H1 (cell line): Measurements from ENCODE around the gene INSIG1. TPM values are rescaled to one million over a fixed set of nuclear protein-coding genes. Genes with fewer than 3 reads are reported as not detected.

ENCODE experiments used
- CTCF ChIA-PET: fragments of 300-600 bp; sonication (Branson Sonifier 250); formaldehyde crosslinking; loops from one replicate; lab custom pipeline; 2021; ENCODE audit not compliant: partially characterized antibody; lab: Charles Lee
- POLR2A ChIA-PET: fragments of 300-600 bp; sonication (Branson Sonifier 250); formaldehyde crosslinking; loops from one replicate; lab custom pipeline; 2021; ENCODE audit warnings: inconsistent platforms; ENCODE audit not compliant: partially characterized antibody; lab: Charles Lee
- DNase-seq, 2 experiments: peaks; one replicate each; pipeline versions ENCODE4 v3.0.0 to v3.0.0-alpha.2; 2010 to 2022; ENCODE audit warnings: low spot score in 2 of 2, low read depth in 1 of 2, mixed read lengths in 1 of 2
- FAIRE-seq: peaks from 2 replicates; lab custom pipeline; 2011; peaks lifted over from hg19 to GRCh38; lab: Jason Lieb, UNC
- H2AFZ ChIP-seq: 2 replicates; pipeline ENCODE4 v1.8.1; 2012; ENCODE audit warnings: low read length, inconsistent platforms
- H2AK5ac ChIP-seq: 2 replicates; pipeline ENCODE4 v1.6.1; 2013; ENCODE audit warnings: low read depth, low read length
- H2BK120ac ChIP-seq: replicated peaks from 2 replicates; pipeline ENCODE3; 2013; ENCODE audit warnings: low read depth, low read length, inconsistent platforms
- H2BK12ac ChIP-seq: 2 replicates; pipeline ENCODE4 v1.6.1; 2013; ENCODE audit warnings: low read depth, low read length
- H2BK15ac ChIP-seq: 2 replicates; pipeline ENCODE4 v1.6.1; 2013; ENCODE audit warnings: low read length
- H2BK20ac ChIP-seq: 2 replicates; pipeline ENCODE4 v1.6.1; 2013; ENCODE audit warnings: low read length
- H2BK5ac ChIP-seq: 2 replicates; pipeline ENCODE4 v1.6.1; 2013; ENCODE audit warnings: low read depth, low read length
- H3K14ac ChIP-seq: 2 replicates; pipeline ENCODE4 v1.6.1; 2013; ENCODE audit warnings: inconsistent platforms; ENCODE audit not compliant: insufficient read length
- H3K18ac ChIP-seq: 2 replicates; pipeline ENCODE4 v1.6.1; 2013; ENCODE audit warnings: low read length; ENCODE audit errors: extremely low read depth
- H3K23ac ChIP-seq: 2 replicates; pipeline ENCODE4 v1.6.1; 2013; ENCODE audit warnings: inconsistent platforms; ENCODE audit not compliant: insufficient read length
- H3K23me2 ChIP-seq: 2 replicates; pipeline ENCODE4 v1.6.1; 2013; ENCODE audit warnings: low read depth, low read length
- H3K27ac ChIP-seq: 2 replicates; pipeline ENCODE4 v1.6.1; 2011; ENCODE audit warnings: low read depth, low read length, inconsistent platforms
- H3K27me3 ChIP-seq, 4 experiments: replicated peaks in 1 of 4; 1 replicate in 1 of 4; 2 replicates in 3 of 4; pipeline versions ENCODE4 v1.6.1 to v1.8.1; 2011 to 2013; ENCODE audit warnings: low read length in 3 of 4, mild to moderate bottlenecking in 3 of 4, inconsistent platforms in 2 of 4, mixed read lengths in 2 of 4, moderate library complexity in 1 of 4; ENCODE audit not compliant: control insufficient read depth in 3 of 4, insufficient read depth in 3 of 4; ENCODE audit errors: extremely low read depth in 1 of 4
- H3K36me3 ChIP-seq, 4 experiments: 2 replicates each; pipeline versions ENCODE4 v1.6.1 to v1.8.1; 2011 to 2013; ENCODE audit warnings: mild to moderate bottlenecking in 4 of 4, low read length in 3 of 4, moderate library complexity in 2 of 4, control low read depth in 1 of 4, inconsistent platforms in 1 of 4; ENCODE audit not compliant: insufficient read depth in 4 of 4, control insufficient read depth in 2 of 4
- H3K4ac ChIP-seq: replicated peaks from 2 replicates; pipeline ENCODE3; 2013; ENCODE audit warnings: low read length, low read depth, mixed read lengths, inconsistent platforms; ENCODE audit not compliant: insufficient read length
- H3K4me1 ChIP-seq, 4 experiments: replicated peaks in 1 of 4; 1 replicate in 1 of 4; 2 replicates in 3 of 4; pipeline versions ENCODE4 v1.6.1 to v1.8.1; 2011 to 2013; ENCODE audit warnings: low read length in 3 of 4, inconsistent platforms in 2 of 4, mixed read lengths in 1 of 4; ENCODE audit not compliant: insufficient read depth in 4 of 4, control insufficient read depth in 3 of 4
- H3K4me2 ChIP-seq, 2 experiments: 2 replicates each; pipeline versions ENCODE4 v1.6.1 to v1.8.1; 2011 to 2013; ENCODE audit warnings: low read depth in 2 of 2, low read length in 2 of 2, control low read depth in 1 of 2, inconsistent platforms in 1 of 2, mild to moderate bottlenecking in 1 of 2; ENCODE audit not compliant: insufficient read depth in 1 of 2
- H3K4me3 ChIP-seq, 4 experiments: fragments of 200-600, 300-600 bp in 1 of 4; sonication (generic), shearing (Covaris generic), sonication (Bioruptor Twin) in 1 of 4; 2 replicates each; pipeline versions ENCODE4 v1.5.1 to v1.8.1; 2011 to 2016; ENCODE audit warnings: low read length in 4 of 4, low read depth in 3 of 4, control low read depth in 2 of 4, inconsistent platforms in 2 of 4, mild to moderate bottlenecking in 2 of 4, mixed read lengths in 1 of 4, moderate library complexity in 1 of 4; ENCODE audit not compliant: insufficient read depth in 2 of 4; ENCODE audit errors: extremely low read depth in 1 of 4
- H3K56ac ChIP-seq: replicated peaks from 2 replicates; pipeline ENCODE3; 2013; ENCODE audit warnings: low read depth, mild to moderate bottlenecking, mixed read lengths, low read length, inconsistent platforms; ENCODE audit not compliant: insufficient read length
- H3K79me1 ChIP-seq: 2 replicates; pipeline ENCODE4 v1.6.1; 2013; ENCODE audit warnings: low read depth, low read length, control low read depth
- H3K79me2 ChIP-seq, 2 experiments: 2 replicates each; pipeline versions ENCODE4 v1.6.1 to v1.8.1; 2012 to 2013; ENCODE audit warnings: low read length in 2 of 2, mild to moderate bottlenecking in 2 of 2, inconsistent platforms in 1 of 2; ENCODE audit not compliant: insufficient read depth in 2 of 2, control insufficient read depth in 1 of 2
- H3K9ac ChIP-seq, 4 experiments: replicated peaks in 1 of 4; 1 replicate in 1 of 4; 2 replicates in 3 of 4; pipeline versions ENCODE4 v1.6.1 to v1.8.1; 2011 to 2013; ENCODE audit warnings: low read depth in 3 of 4, low read length in 3 of 4, control low read depth in 2 of 4, mild to moderate bottlenecking in 2 of 4, moderate library complexity in 2 of 4, inconsistent platforms in 1 of 4; ENCODE audit errors: extremely low read depth in 1 of 4
- H3K9me3 ChIP-seq, 2 experiments: 2 replicates each; pipeline versions ENCODE4 v1.6.1 to v1.8.1; 2012 to 2013; ENCODE audit warnings: mild to moderate bottlenecking in 2 of 2, moderate library complexity in 2 of 2, control low read depth in 1 of 2, inconsistent platforms in 1 of 2, low read depth in 1 of 2, low read length in 1 of 2, mixed read lengths in 1 of 2; ENCODE audit not compliant: insufficient read depth in 2 of 2
- H4K20me1 ChIP-seq, 2 experiments: replicated peaks in 1 of 2; 2 replicates each; pipeline versions ENCODE3 to v1.8.1; 2011 to 2013; ENCODE audit warnings: inconsistent platforms in 2 of 2, low read length in 2 of 2, mild to moderate bottlenecking in 1 of 2; ENCODE audit not compliant: insufficient read depth in 2 of 2, control insufficient read depth in 1 of 2
- H4K5ac ChIP-seq: 2 replicates; pipeline ENCODE4 v1.6.1; 2013; ENCODE audit warnings: low read length, low read depth, mixed read lengths, inconsistent platforms; ENCODE audit not compliant: insufficient read length
- H4K8ac ChIP-seq: 2 replicates; pipeline ENCODE4 v1.8.0; 2013; ENCODE audit warnings: mild to moderate bottlenecking, moderate library complexity, low read length, inconsistent platforms; ENCODE audit not compliant: insufficient read depth; ENCODE audit errors: extremely low read depth
- H4K91ac ChIP-seq: replicated peaks from 2 replicates; pipeline ENCODE3; 2013; ENCODE audit warnings: low read length, mixed read lengths, inconsistent platforms; ENCODE audit not compliant: insufficient read length
- JUN ChIP-seq: IDR thresholded peaks from 2 replicates; pipeline ENCODE4 v1.6.1; 2011; ENCODE audit warnings: low read depth, mild to moderate bottlenecking, improper control_type of control experiment, low read length
- JUND ChIP-seq: IDR thresholded peaks from 2 replicates; pipeline ENCODE4 v1.6.1; 2011; ENCODE audit warnings: mild to moderate bottlenecking, improper control_type of control experiment, low read length
- KDM4A ChIP-seq: IDR thresholded peaks from one replicate; pipeline ENCODE4 v1.7.1; 2012; ENCODE audit warnings: low read depth, mild to moderate bottlenecking, moderate library complexity, low read length, inconsistent platforms; ENCODE audit not compliant: severe bottlenecking
- KDM5A ChIP-seq: fragments of 200-600 bp; IDR thresholded peaks from 2 replicates; pipeline ENCODE4 v1.7.1; 2012; ENCODE audit warnings: mild to moderate bottlenecking, low read length, inconsistent platforms, mixed read lengths
- NRF1 ChIP-seq: IDR thresholded peaks from 2 replicates; pipeline ENCODE4 v1.6.1; 2011; ENCODE audit warnings: mild to moderate bottlenecking, low read depth, low read length, improper control_type of control experiment
- POLR2A ChIP-seq, 2 experiments: IDR thresholded peaks; 1 replicate in 1 of 2; 2 replicates in 1 of 2; pipeline ENCODE4 v1.6.1; 2011; ENCODE audit warnings: low read depth in 2 of 2, low read length in 2 of 2, mild to moderate bottlenecking in 2 of 2; ENCODE audit errors: control extremely low read depth in 1 of 2
- RFX5 ChIP-seq: IDR thresholded peaks from 2 replicates; pipeline ENCODE4 v1.6.1; 2011; ENCODE audit warnings: low read depth, low read length, improper control_type of control experiment, borderline replicate concordance
- RXRA ChIP-seq: IDR thresholded peaks from 2 replicates; pipeline ENCODE4 v1.6.1; 2011; ENCODE audit warnings: low read depth, mild to moderate bottlenecking, low read length, moderate library complexity; ENCODE audit not compliant: insufficient read depth
- SAP30 ChIP-seq: fragments of 300-600 bp; sonication (generic); IDR thresholded peaks from 2 replicates; pipeline ENCODE4 v1.7.1; 2012; ENCODE audit warnings: low read length, moderate library complexity, mild to moderate bottlenecking, inconsistent platforms; ENCODE audit not compliant: insufficient read depth, insufficient replicate concordance
- SIX5 ChIP-seq: IDR thresholded peaks from 2 replicates; pipeline ENCODE4 v1.6.1; 2011; ENCODE audit warnings: mild to moderate bottlenecking, low read depth, low read length
- SP1 ChIP-seq: IDR thresholded peaks from 2 replicates; pipeline ENCODE4 v1.6.1; 2011; ENCODE audit warnings: low read depth, low read length
- YY1 ChIP-seq: IDR thresholded peaks from 2 replicates; pipeline ENCODE4 v1.6.1; 2011; ENCODE audit warnings: low read depth, mild to moderate bottlenecking, low read length
- WGBS, 2 experiments: shearing (Covaris generic) in 1 of 2; methylation state at CpG; one replicate each; pipeline versions ENCODE4 v1.1.6 to v1.1.7; 2013 to 2015; ENCODE audit warnings: low lambda C conversion rate in 2 of 2, mixed read lengths in 2 of 2, inconsistent platforms in 1 of 2, low coverage in 1 of 2, missing lambda C conversion rate in 1 of 2; ENCODE audit not compliant: insufficient replicate concordance in 2 of 2, insufficient coverage in 1 of 2, insufficient read length in 1 of 2; ENCODE audit errors: extremely low coverage in 1 of 2, missing lambda C conversion rate in 1 of 2; 5-methylcytosine and 5-hydroxymethylcytosine counted together
- polyA plus RNA-seq, 7 experiments: library from polyadenylated mRNA; depleted of rRNA in 3 of 7; stranded (reverse) in 5 of 7; unstranded in 2 of 7; fragments of >200 nt in 5 of 7; fragments of 200-250 nt in 2 of 7; gene quantifications; 1 replicate in 5 of 7; 2 replicates in 1 of 7; 4 replicates in 1 of 7; pipeline versions ENCODE4 v1.2.1 to v1.2.3, GENCODE V29; 2011 to 2013; ENCODE audit warnings: missing spikeins in 2 of 7, mixed read lengths in 2 of 7
- total RNA-seq: library from RNA; stranded (reverse); fragmentation: NEBNext Ultra II Directional; extraction: Animal tissue kit (Norgen Biotek cat#: 25700); gene quantifications from 2 replicates; pipeline ENCODE4 v1.2.1, GENCODE V29; 2021
- TF ChIP-seq, protein P1 (sequence below): IDR thresholded peaks from 2 replicates; pipeline ENCODE4 v1.6.1; 2012; ENCODE audit warnings: inconsistent platforms

The INSIG1 gene
- total and polyA plus RNA-seq, 2 of the 8 experiments (the other 6 are each of a cell fraction or from before 2014, with no cell fraction given): 40.0 to 58.4 TPM

- Histone ChIP-seq H2BK5ac (no peak overlapping the region), H3K79me2 (no peaks in the 10 kb centered on the region), H3K14ac (no peak overlapping the region), H3K23ac (no peak overlapping the region), H3K27ac (no peak overlapping the region), H3K18ac (no peak overlapping the region), H3K27me3 (no peaks in the 10 kb centered on the region), H3K4me2 (no peak overlapping the region), H3K9me3 (no peaks in the 10 kb centered on the region), H3K36me3 (no peaks in the 10 kb centered on the region), H2BK12ac (no peak overlapping the region), H3K23me2 (no peaks in the 10 kb centered on the region), H3K4me1 (peaks cover 0 to 2% (median under 1%) of the 10 kb centered on the region in 4 experiments; a peak in 1 of 7 replicates), H4K8ac (no peak overlapping the region), H4K20me1 (no peaks in the 10 kb centered on the region), H3K4ac (no peak overlapping the region), H3K4me3 (no peak overlapping the region), H2BK120ac (no peak overlapping the region), H2BK15ac (no peak overlapping the region), H2BK20ac (no peak overlapping the region), H3K79me1 (no peaks in the 10 kb centered on the region), H4K91ac (no peak overlapping the region), H4K5ac (no peak overlapping the region), H2AK5ac (no peak overlapping the region), H3K9ac (no peak overlapping the region), H2AFZ (no peak overlapping the region), H3K56ac (no peak overlapping the region)
- no peak for DNase-seq
- POLR2A ChIA-PET: no interaction called here
- WGBS, 2 experiments: 85% methylated on average over 21 of the region's 21 CpGs; no CpG with 5 or more reads in 1 of the 2 experiments
- FAIRE-seq: no peak
- CTCF ChIA-PET: interaction anchor here (0.7 to 1.5 kb wide), 4 partner anchors 8 to 147 kb away, joined by 3 to 5 read pairs (median 4); no protein-coding TSS in a partner anchor
- TF ChIP-seq KDM5A: no peak
- no peak for TF ChIP-seq YY1
- no peak for TF ChIP-seq RFX5
- TF ChIP-seq JUN: no peak
- no peak for TF ChIP-seq POLR2A (IDR thresholded peaks at IDR 0.05; ENCODE audit: control extremely low read depth in 1 of 2, low read depth in 2 of 2, low read length in 2 of 2)
- no peak for TF ChIP-seq SAP30
- no peak for TF ChIP-seq RXRA
- TF ChIP-seq JUND: no peak
- TF ChIP-seq, protein P1, sequence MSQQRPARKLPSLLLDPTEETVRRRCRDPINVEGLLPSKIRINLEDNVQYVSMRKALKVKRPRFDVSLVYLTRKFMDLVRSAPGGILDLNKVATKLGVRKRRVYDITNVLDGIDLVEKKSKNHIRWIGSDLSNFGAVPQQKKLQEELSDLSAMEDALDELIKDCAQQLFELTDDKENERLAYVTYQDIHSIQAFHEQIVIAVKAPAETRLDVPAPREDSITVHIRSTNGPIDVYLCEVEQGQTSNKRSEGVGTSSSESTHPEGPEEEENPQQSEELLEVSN: no peak
- no peak for TF ChIP-seq KDM4A
- TF ChIP-seq SIX5: no peak
- no peak for TF ChIP-seq NRF1
- no peak for TF ChIP-seq SP1
Measured at GRCh38 chr7:155336812-155337602, 39.3 kb downstream of the INSIG1 start.
